WERI-Rb-1 (cell line): ENCODE results near the gene FAM50A.

Experiments used
- DNase-seq: peaks from one replicate; pipeline ENCODE4 v3.0.0-alpha.2; 2020
- H3K27ac ChIP-seq: fragments of 250-450 bp; sonication (Bioruptor Pico); 2 replicates; pipeline ENCODE4 v1.5.1; 2020; ENCODE audit warnings: mild to moderate bottlenecking, moderate library complexity
- H3K27me3 ChIP-seq: fragments of 250-450 bp; sonication (Bioruptor Pico); 2 replicates; pipeline ENCODE4 v1.5.1; 2021; ENCODE audit warnings: mild to moderate bottlenecking, low read depth, moderate library complexity; ENCODE audit not compliant: insufficient read depth, severe bottlenecking
- H3K36me3 ChIP-seq: fragments of 250-450 bp; sonication (Bioruptor Pico); 2 replicates; pipeline ENCODE4 v1.5.1; 2020; ENCODE audit warnings: mild to moderate bottlenecking, moderate library complexity
- H3K4me3 ChIP-seq: 2 replicates; pipeline ENCODE4 v1.5.1; 2011; ENCODE audit warnings: low read depth, mild to moderate bottlenecking, control low read depth, low read length
- H3K9me3 ChIP-seq: fragments of 250-450 bp; sonication (Bioruptor Pico); 2 replicates; pipeline ENCODE4 v1.5.1; 2021; ENCODE audit warnings: mild to moderate bottlenecking, moderate library complexity; ENCODE audit not compliant: severe bottlenecking
- CTCF ChIP-seq: IDR thresholded peaks from 2 replicates; pipeline ENCODE4 v1.5.1; 2011; ENCODE audit warnings: low read depth, mild to moderate bottlenecking, control low read depth, inconsistent platforms, low read length

The FAM50A gene

DNA sequence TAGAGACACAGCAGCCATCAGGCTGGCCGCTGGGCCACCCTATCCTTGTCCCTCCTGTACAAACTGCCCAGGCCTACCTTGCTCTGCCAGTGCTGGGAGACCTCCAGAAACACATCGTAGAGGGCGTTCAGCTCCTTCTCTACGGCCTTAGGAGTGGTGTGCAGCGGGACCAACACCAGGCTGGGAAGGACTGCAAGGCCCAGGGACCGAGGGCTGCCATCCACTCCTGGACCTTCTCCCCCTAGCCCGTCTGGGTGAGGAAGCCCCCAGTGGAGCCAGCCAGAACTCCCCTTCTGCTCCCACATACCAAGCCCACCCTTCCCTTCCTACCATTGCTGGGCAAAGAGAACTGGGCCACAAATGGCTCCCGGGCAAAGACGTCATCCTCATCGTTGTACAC lies 40.7 kb upstream of the FAM50A start:
- no peak for DNase-seq
- Histone ChIP-seq H3K9me3 (no peaks in the 10 kb centered on the region), H3K27me3 (peaks cover 3% of the 10 kb centered on the region), H3K27ac (no peak overlapping the region), H3K4me3 (no peak overlapping the region), H3K36me3 (peaks cover 59% of the 10 kb centered on the region)
- no peak for TF ChIP-seq CTCF

GRCh38 chrX:154403858-154404257 lies 40.1 kb upstream of the FAM50A start:
- peaks cover 3% of the 10 kb centered on the region for H3K27me3 ChIP-seq
- no peak overlapping the region for H3K27ac ChIP-seq
- H3K4me3 ChIP-seq, result no peak overlapping the region
- no peaks in the 10 kb centered on the region for H3K9me3 ChIP-seq
- no peak for TF ChIP-seq CTCF
- DNase-seq, result no peak
- H3K36me3 ChIP-seq, result peaks cover 56% of the 10 kb centered on the region

GRCh38 chrX:154404625-154405192 lies 39.2 kb upstream of the FAM50A start:
- H3K27me3 ChIP-seq, result peaks cover 5% of the 10 kb centered on the region
- DNase-seq, result no peak
- H3K36me3 ChIP-seq, result peaks cover 52% of the 10 kb centered on the region
- TF ChIP-seq CTCF, result no peak
- no peak overlapping the region for H3K27ac ChIP-seq
- H3K9me3 ChIP-seq, result no peaks in the 10 kb centered on the region
- H3K4me3 ChIP-seq, result no peak overlapping the region

GRCh38 chrX:154408659-154409221 lies 35.2 kb upstream of the FAM50A start:
- Histone ChIP-seq H3K27me3 (peaks cover 11% of the 10 kb centered on the region), H3K4me3 (no peak overlapping the region), H3K9me3 (no peaks in the 10 kb centered on the region), H3K27ac (no peak overlapping the region), H3K36me3 (peaks cover 26% of the 10 kb centered on the region)
- DNase-seq, result no peak
- TF ChIP-seq CTCF, result no peak

DNA sequence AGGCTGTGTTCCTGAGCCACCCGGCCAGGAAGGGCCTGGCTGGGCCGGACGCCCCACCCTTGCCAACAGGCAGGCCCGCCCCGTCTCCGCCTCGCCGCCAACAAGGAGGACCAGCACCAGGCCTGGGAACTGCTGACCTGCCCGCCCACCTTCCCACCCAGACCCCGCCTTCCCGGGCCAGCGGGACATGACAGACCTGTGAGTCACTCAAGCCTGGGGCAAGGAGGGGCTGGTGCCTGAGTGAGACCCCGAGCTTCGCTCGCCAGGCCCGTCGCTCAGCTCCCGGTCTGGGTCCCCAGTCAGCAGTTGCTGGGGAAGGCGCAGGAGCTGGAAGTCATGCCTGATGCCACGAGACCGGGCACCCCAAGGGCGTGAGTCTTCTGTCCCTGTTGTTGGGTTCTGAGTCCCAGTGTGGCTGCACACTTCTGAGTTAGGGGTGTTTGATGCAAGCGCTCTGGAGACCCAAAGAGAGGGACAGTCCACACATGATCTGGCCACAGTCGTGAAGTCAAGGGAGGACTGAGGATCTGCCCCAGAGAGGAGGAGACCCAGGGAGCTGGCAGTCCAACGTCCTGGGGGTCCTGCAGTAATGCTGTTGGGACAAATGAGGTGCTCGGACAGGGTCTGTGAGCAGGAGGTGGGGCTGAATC lies 34.6 kb upstream of the FAM50A start, which contains the start of gene DNASE1L1:
Gene DNASE1L1 (minus strand): TSS at position 33 of the 650 bp plus-strand sequence. CDS start 3,686 bp downstream, outside the sequence.
- Histone ChIP-seq H3K27ac (no peak within 1 kb of the TSS), H3K9me3 (no peaks in the 10 kb centered on the region), H3K27me3 (peaks cover 11% of the 10 kb centered on the region), H3K36me3 (peaks cover 30% of the 10 kb centered on the region), H3K4me3 (no peak within 1 kb of the TSS)
- TF ChIP-seq CTCF, result no peak
- no peak for DNase-seq

GRCh38 chrX:154411981-154412340 lies 32.0 kb upstream of the FAM50A start:
- Histone ChIP-seq H3K36me3 (peaks cover 30% of the 10 kb centered on the region), H3K4me3 (peak overlapping the region; percentile 78), H3K27ac (peak overlapping the region; percentile 93), H3K27me3 (peaks cover 11% of the 10 kb centered on the region), H3K9me3 (peaks cover 3% of the 10 kb centered on the region)
- DNase-seq, result peak; percentile 90
- TF ChIP-seq CTCF, result no peak
